Occipital lobe (tissue), 2 donors: ENCODE measurements around the gene PTPRH. TPM values are rescaled to one million over a fixed set of nuclear protein-coding genes. Genes with fewer than 3 reads are reported as not detected.
"Not testable (repeated sequence)": the region's sequence is repeated elsewhere in the genome, so short reads cannot be mapped to it uniquely, and the experiment has no call there.

Source experiments
- DNase-seq: peaks from one replicate; lab custom pipeline; 2025; lab: John Stamatoyannopoulos, UW
- total RNA-seq: library from RNA; depleted of rRNA; stranded (reverse); fragments of >200 nt; gene quantifications from one replicate; pipeline ENCODE4 v1.2.3, GENCODE V29; 2014

PTPRH gene
- total RNA-seq, 1 donor from 2014 or later: 0.47 TPM

GRCh38 chr19:55158848-55159749, 50.2 kb downstream of the PTPRH start:
- DNase-seq: no peak

GRCh38 chr19:55158423-55158822, 50.9 kb downstream of the PTPRH start:
- DNase-seq: no peak

- no peak for DNase-seq
Measured at GRCh38 chr19:55157064-55157908, 52.0 kb downstream of the PTPRH start, which contains the start of gene TNNI3. TSS of gene TNNI3 (minus strand) at chr19:55157732. CDS start at chr19:55157589, 143 bp downstream.

GRCh38 chr19:55156202-55157063, 52.9 kb downstream of the PTPRH start:
- no peak for DNase-seq

GRCh38 chr19:55155784-55156183, 53.5 kb downstream of the PTPRH start:
- not testable (repeated sequence) for DNase-seq

- no peak for DNase-seq
Measured at GRCh38 chr19:55153652-55154264, 55.5 kb downstream of the PTPRH start.

GRCh38 chr19:55152017-55152416, 57.3 kb downstream of the PTPRH start:
- no peak for DNase-seq

- DNase-seq: no peak
Measured at GRCh38 chr19:55149078-55150003, 60.0 kb downstream of the PTPRH start, which contains the start of gene TNNT1. TSS of gene TNNT1 (minus strand) at chr19:55149206. CDS start at chr19:55147157, 2,049 bp downstream.

- DNase-seq: no peak
Measured at GRCh38 chr19:55147545-55148251, 61.6 kb downstream of the PTPRH start.

GRCh38 chr19:55146705-55147273, 62.5 kb downstream of the PTPRH start:
- DNase-seq: no peak

GRCh38 chr19:55146078-55146704, 63.1 kb downstream of the PTPRH start:
- no peak for DNase-seq

- DNase-seq: no peak
Measured at GRCh38 chr19:55145232-55145631, 64.1 kb downstream of the PTPRH start.

GRCh38 chr19:55141696-55142095, 67.6 kb downstream of the PTPRH start:
- no peak for DNase-seq

GRCh38 chr19:55137915-55138314, 71.4 kb downstream of the PTPRH start:
- no peak for DNase-seq

GRCh38 chr19:55136399-55137102, 72.8 kb downstream of the PTPRH start:
- DNase-seq: no peak

GRCh38 chr19:55134736-55135135, 74.6 kb downstream of the PTPRH start:
- no peak for DNase-seq

- DNase-seq: no peak
Measured at GRCh38 chr19:55133639-55134444, 75.5 kb downstream of the PTPRH start.
